Upper lobe of left lung (tissue), 6 donors: ENCODE data around the gene CCDC110. TPM values are rescaled to one million over a fixed set of nuclear protein-coding genes. Genes with fewer than 3 reads are reported as not detected.

Experiments used
- ATAC-seq, 2 donors: fragments of 200-7000 bp; cut with Tn5 transposase; one replicate each; pipeline ENCODE4 v1.9.1; 2022; ENCODE audit warnings: mild to moderate bottlenecking in 2 of 2, moderate library complexity in 2 of 2; ENCODE audit not compliant: low FRiP score in 2 of 2
- DNase-seq, 2 donors: peaks; one replicate each; pipeline ENCODE4 v3.0.0-alpha.2; 2019 to 2020
- H3K27ac ChIP-seq, 4 donors: fragments of 200-600 bp; sonication (generic); one replicate each; pipeline ENCODE4 v1.5.1; 2016 to 2019
- H3K27me3 ChIP-seq, 4 donors: fragments of 200-600 bp; sonication (generic); one replicate each; pipeline ENCODE4 v1.5.1; 2017 to 2019
- H3K36me3 ChIP-seq, 4 donors: fragments of 200-600 bp; sonication (generic); one replicate each; pipeline ENCODE4 v1.5.1; 2016 to 2019
- H3K4me1 ChIP-seq, 4 donors: fragments of 200-600 bp; sonication (generic); one replicate each; pipeline ENCODE4 v1.5.1; 2018 to 2019
- H3K4me3 ChIP-seq, 4 donors: fragments of 200-600 bp; sonication (generic); one replicate each; pipeline ENCODE4 v1.5.1; 2017 to 2019; ENCODE audit warnings: mild to moderate bottlenecking in 2 of 4, moderate library complexity in 1 of 4
- H3K9me3 ChIP-seq, 4 donors: fragments of 200-600 bp; sonication (generic); one replicate each; pipeline ENCODE4 v1.5.1; 2018 to 2019
- CTCF ChIP-seq, 6 experiments: fragments of 450-650 bp in 4 of 6; fragments of 200-600 bp in 2 of 6; sonication (generic) in 2 of 6; IDR thresholded peaks; one replicate each; pipeline ENCODE4 v1.5.1; 2016 to 2019; ENCODE audit warnings: antibody characterized with exemption in 6 of 6
- EP300 ChIP-seq, 4 donors: sonication (generic); formaldehyde crosslinking; IDR thresholded peaks; one replicate each; pipeline ENCODE4 v1.5.1; 2017; ENCODE audit warnings: antibody characterized with exemption in 4 of 4, control low read depth in 2 of 4
- POLR2A ChIP-seq, 4 donors: fragments of 450-650 bp; IDR thresholded peaks; one replicate each; pipeline ENCODE4 v1.5.1; 2016 to 2017; ENCODE audit warnings: antibody characterized with exemption in 4 of 4, mild to moderate bottlenecking in 2 of 4
- POLR2AphosphoS5 ChIP-seq, 2 donors: sonication (generic); formaldehyde crosslinking; IDR thresholded peaks; one replicate each; pipeline ENCODE4 v1.5.1; 2017; ENCODE audit warnings: antibody characterized with exemption in 2 of 2
- WGBS, 2 donors: methylation state at CpG; one replicate each; pipeline ENCODE4 v1.1.5; 2017 to 2018; 5-methylcytosine and 5-hydroxymethylcytosine counted together
- total RNA-seq, 6 donors: library from RNA; depleted of rRNA in 4 of 6; stranded (reverse); fragments of >200 nt in 4 of 6; gene quantifications; one replicate each; pipeline versions ENCODE4 v1.1.0 to v1.2.1, GENCODE V29; 2016 to 2021
- donor health status: DM: no; HTN: no; CAD: no; lungs with moderate emphysema.
- donor health status: DM: no; HTN: yes; CAD: no; lungs with severe emphysema.

CCDC110 gene
- total RNA-seq, 6 donors from 2014 or later = 0.15 to 0.79 (median 0.48) TPM; not detected in 2

GRCh38 chr4:185470501-185471195 is 885 bp downstream of the CCDC110 start:
- ATAC-seq (peak in 1 of 2 donors; percentile 7), DNase-seq (peak; percentile 58 to 85)
- H3K4me1 ChIP-seq = peaks cover 3 to 17% (median 11%) of the 10 kb centered on the region in 4 donors
- H3K9me3 ChIP-seq = no peaks in the 10 kb centered on the region
- WGBS, 2 donors = 8 to 9% methylated on average over 13 to 33 of the region's 41 CpGs
- H3K27ac ChIP-seq = peak overlapping the region in 3 of 4 donors; percentile 28 to 52 (median 49)
- no peaks in the 10 kb centered on the region for H3K27me3 ChIP-seq
- TF ChIP-seq EP300 (IDR thresholded peaks at IDR 0.05) (no peak), POLR2A (IDR thresholded peaks at IDR 0.05) (no peak), POLR2AphosphoS5 (IDR thresholded peaks at IDR 0.05) (no peak), CTCF (IDR thresholded peaks at IDR 0.05) (no peak)
- H3K36me3 ChIP-seq = no peaks in the 10 kb centered on the region
- H3K4me3 ChIP-seq = peak overlapping the region; percentile 36 to 89 (median 83)

- Histone ChIP-seq H3K27ac (no peak overlapping the region), H3K36me3 (no peaks in the 10 kb centered on the region), H3K4me3 (no peak overlapping the region), H3K9me3 (no peaks in the 10 kb centered on the region), H3K4me1 (peaks cover 3 to 17% (median 11%) of the 10 kb centered on the region in 4 donors), H3K27me3 (no peaks in the 10 kb centered on the region)
- WGBS, 2 donors = 74 to 88% methylated on average over 8 to 9 of the region's 9 CpGs
- DNase-seq (no peak), ATAC-seq (no peak)
- TF ChIP-seq CTCF (IDR thresholded peaks at IDR 0.05) = no peak
- TF ChIP-seq POLR2AphosphoS5 (IDR thresholded peaks at IDR 0.05) = no peak
- TF ChIP-seq POLR2A (IDR thresholded peaks at IDR 0.05) = no peak
- no peak for TF ChIP-seq EP300 (IDR thresholded peaks at IDR 0.05)
Measured at GRCh38 chr4:185469580-185470154, 1.9 kb downstream of the CCDC110 start.

DNA sequence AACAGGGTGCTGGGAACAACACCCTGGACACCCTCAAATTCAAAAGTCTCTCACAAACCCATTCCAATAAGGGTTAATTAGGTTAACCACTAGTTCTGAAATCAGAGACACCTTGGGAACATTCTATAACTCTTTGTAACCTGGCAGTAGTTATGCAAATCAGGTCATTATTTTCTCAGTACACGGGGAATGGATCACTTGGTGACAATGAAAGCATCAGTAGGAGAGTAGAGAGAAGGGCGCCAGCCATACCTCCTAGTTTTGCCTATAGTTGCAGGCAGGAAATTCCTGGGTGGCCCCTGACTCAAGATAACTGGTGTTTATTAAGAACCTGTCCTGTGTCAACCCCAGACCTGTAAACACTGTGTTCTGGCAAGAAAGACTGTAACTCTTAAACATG is 2.5 kb downstream of the CCDC110 start:
- ATAC-seq (no peak), DNase-seq (no peak)
- H3K27ac ChIP-seq = no peak overlapping the region
- H3K4me3 ChIP-seq = no peak overlapping the region
- no peaks in the 10 kb centered on the region for H3K36me3 ChIP-seq
- H3K9me3 ChIP-seq = no peaks in the 10 kb centered on the region
- 70 to 87% methylated on average over 2 of the region's 2 CpGs for WGBS, 2 donors
- TF ChIP-seq POLR2AphosphoS5 (IDR thresholded peaks at IDR 0.05) = no peak
- no peak for TF ChIP-seq POLR2A (IDR thresholded peaks at IDR 0.05)
- no peak for TF ChIP-seq CTCF (IDR thresholded peaks at IDR 0.05)
- no peak for TF ChIP-seq EP300 (IDR thresholded peaks at IDR 0.05)
- no peaks in the 10 kb centered on the region for H3K27me3 ChIP-seq
- peaks cover 3 to 17% (median 11%) of the 10 kb centered on the region in 4 donors for H3K4me1 ChIP-seq

DNA sequence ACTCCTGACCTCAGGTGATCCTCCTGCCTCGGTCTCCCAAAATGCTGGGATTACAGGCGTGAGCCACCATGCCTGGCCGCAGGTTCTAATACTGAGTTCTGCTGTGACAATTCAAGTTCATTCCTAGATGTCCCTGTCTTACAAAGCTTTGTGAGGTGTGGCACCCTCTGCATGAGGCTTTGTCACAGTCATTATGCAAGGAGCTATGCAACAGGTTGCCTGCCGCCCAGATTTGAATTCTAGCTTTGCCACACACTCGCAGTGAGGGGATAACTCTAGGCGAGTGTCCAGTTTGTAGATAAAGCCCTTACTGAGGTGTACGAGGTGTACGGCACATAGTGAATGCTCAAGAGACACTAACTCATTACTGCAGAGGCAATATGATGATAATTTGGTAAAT is 3.5 kb downstream of the CCDC110 start:
- H3K4me3 ChIP-seq = no peak overlapping the region
- H3K4me1 ChIP-seq = peaks cover 3 to 17% (median 11%) of the 10 kb centered on the region in 4 donors
- no peaks in the 10 kb centered on the region for H3K27me3 ChIP-seq
- H3K9me3 ChIP-seq = no peaks in the 10 kb centered on the region
- no peaks in the 10 kb centered on the region for H3K36me3 ChIP-seq
- TF ChIP-seq POLR2AphosphoS5 (IDR thresholded peaks at IDR 0.05) (no peak), EP300 (IDR thresholded peaks at IDR 0.05) (no peak)
- DNase-seq (no peak), ATAC-seq (no peak)
- WGBS, 2 donors = 89% methylated on average over 8 of the region's 8 CpGs
- H3K27ac ChIP-seq = no peak overlapping the region

- Histone ChIP-seq H3K27ac (no peak overlapping the region), H3K36me3 (no peaks in the 10 kb centered on the region), H3K4me1 (peaks cover 3 to 16% (median 9%) of the 10 kb centered on the region in 4 donors), H3K27me3 (no peaks in the 10 kb centered on the region), H3K9me3 (no peaks in the 10 kb centered on the region), H3K4me3 (no peak overlapping the region)
- ATAC-seq (no peak), DNase-seq (no peak)
- TF ChIP-seq EP300 (IDR thresholded peaks at IDR 0.05) (no peak), CTCF (IDR thresholded peaks at IDR 0.05) (no peak), POLR2AphosphoS5 (IDR thresholded peaks at IDR 0.05) (no peak), POLR2A (IDR thresholded peaks at IDR 0.05) (no peak)
- WGBS, 2 donors = 81 to 84% methylated on average over 4 of the region's 4 CpGs
Measured at GRCh38 chr4:185467101-185467500, 4.4 kb downstream of the CCDC110 start.
